ENCODE measurements around the gene CCDC83. TPM values are rescaled to one million over a fixed set of nuclear protein-coding genes. Genes with fewer than 3 reads are reported as not detected.

The CCDC83 gene
- polyA plus RNA-seq, 3 donors, result not detected

DNA sequence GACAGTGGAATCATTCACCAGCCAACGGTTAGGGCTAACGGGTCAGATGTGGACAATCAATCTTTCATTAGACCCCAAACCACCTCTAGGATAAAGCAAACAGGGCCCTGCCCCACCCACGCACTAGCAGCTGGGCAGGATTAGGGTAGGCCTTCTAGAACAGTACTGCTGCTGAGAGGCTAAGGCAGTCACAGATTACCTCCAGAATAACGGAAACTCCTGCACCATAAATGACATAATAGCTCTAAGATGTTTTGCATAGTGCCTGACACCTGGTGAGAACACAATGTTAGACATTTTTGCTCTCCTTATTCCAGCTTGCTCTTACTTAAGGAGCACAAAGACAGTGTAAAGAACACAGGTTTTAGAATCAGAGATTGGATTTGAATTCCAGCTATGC is 46.0 kb upstream of the CCDC83 start:
- Histone ChIP-seq H3K9ac (ENCODE audit: insufficient read depth, low read length, poor library complexity, severe bottlenecking) (no peak overlapping the region), H2AFZ (ENCODE audit: insufficient read depth, low read depth, low read length, poor library complexity, severe bottlenecking) (no peak overlapping the region), H3K4me3 (replicated peaks in 1 of 3; ENCODE audit: low read depth in 2 of 3, low read length in 3 of 3) (no peak overlapping the region), H3K9me3 (replicated peaks in 1 of 2; ENCODE audit: control insufficient read depth in 1 of 2, insufficient read depth in 1 of 2, low read length in 2 of 2) (no peaks in the 10 kb centered on the region), H3K4me1 (ENCODE audit: control insufficient read depth in 1 of 2, insufficient read depth in 2 of 2, low read length in 2 of 2) (peaks cover 14 to 16% of the 10 kb centered on the region in 2 donors), H3K4me2 (replicated peaks; ENCODE audit: extremely low read depth, low read length, poor library complexity, severe bottlenecking) (no peak overlapping the region), H3K79me2 (ENCODE audit: insufficient read depth, low read length) (no peaks in the 10 kb centered on the region), H3K27me3 (ENCODE audit: control insufficient read depth in 2 of 2, insufficient read depth in 2 of 2, low read length in 2 of 2) (peaks cover 5 to 27% of the 10 kb centered on the region in 2 donors), H3K36me3 (replicated peaks in 1 of 2; ENCODE audit: control insufficient read depth in 1 of 2, insufficient read depth in 2 of 2, low read length in 2 of 2) (no peaks in the 10 kb centered on the region), H3K27ac (ENCODE audit: low read depth in 1 of 2, low read length in 2 of 2) (no peak overlapping the region), H4K20me1 (ENCODE audit: insufficient read depth, low read length) (no peaks in the 10 kb centered on the region)
- H3K9me3 Mint-ChIP-seq, result peaks cover 0 to 6% (median 3%) of the 10 kb centered on the region in 7 donors
- no peak for TF ChIP-seq CTCF (IDR thresholded peaks at IDR 0.05)
- DNase-seq, result no peak
- H3K36me3 Mint-ChIP-seq, result no peaks in the 10 kb centered on the region
- H3K4me1 Mint-ChIP-seq, result peaks cover 18% of the 10 kb centered on the region
- intact Hi-C loops (cut with micrococcal nuclease), result no loop called here
- peaks cover 21 to 29% (median 28%) of the 10 kb centered on the region in 3 donors for H3K27me3 Mint-ChIP-seq (ENCODE audit: low read depth in 3 of 3)
- H3K27ac Mint-ChIP-seq, result no peak overlapping the region
- no peak overlapping the region for H3K4me3 Mint-ChIP-seq
- WGBS (ENCODE audit: insufficient coverage), result no CpG with 5 or more reads among the region's 4 CpGs

DNA sequence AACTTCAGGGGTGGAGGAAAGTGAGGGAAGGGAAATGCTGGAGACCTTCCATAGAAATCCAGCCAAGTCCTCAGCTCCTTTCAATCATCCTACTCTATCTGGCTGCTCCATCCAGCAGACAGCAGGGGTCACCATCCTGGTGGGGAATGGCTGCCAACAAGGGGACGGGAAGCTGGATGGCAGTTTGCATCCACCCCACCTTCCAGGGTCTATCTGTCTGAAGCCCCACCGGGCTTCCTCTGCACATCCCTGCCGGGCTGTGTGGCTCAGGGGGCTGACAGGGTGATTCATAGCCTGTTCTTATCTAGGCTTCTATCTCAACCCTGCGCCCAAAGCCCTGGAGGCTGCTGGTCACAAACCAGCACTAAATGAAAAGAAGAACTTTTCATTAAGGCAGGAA is 45.3 kb upstream of the CCDC83 start:
- DNase-seq, result no peak
- Histone ChIP-seq H3K4me3 (replicated peaks in 1 of 3; ENCODE audit: low read depth in 2 of 3, low read length in 3 of 3) (peak overlapping the region in 1 of 3 experiments; percentile 79), H3K4me2 (replicated peaks; ENCODE audit: extremely low read depth, low read length, poor library complexity, severe bottlenecking) (peak overlapping the region; percentile 84), H3K9ac (ENCODE audit: insufficient read depth, low read length, poor library complexity, severe bottlenecking) (no peak overlapping the region), H2AFZ (ENCODE audit: insufficient read depth, low read depth, low read length, poor library complexity, severe bottlenecking) (peak overlapping the region; percentile 86), H3K79me2 (ENCODE audit: insufficient read depth, low read length) (no peaks in the 10 kb centered on the region), H3K9me3 (replicated peaks in 1 of 2; ENCODE audit: control insufficient read depth in 1 of 2, insufficient read depth in 1 of 2, low read length in 2 of 2) (no peaks in the 10 kb centered on the region), H3K27me3 (ENCODE audit: control insufficient read depth in 2 of 2, insufficient read depth in 2 of 2, low read length in 2 of 2) (peaks cover 5 to 27% of the 10 kb centered on the region in 2 donors), H4K20me1 (ENCODE audit: insufficient read depth, low read length) (no peaks in the 10 kb centered on the region), H3K4me1 (ENCODE audit: control insufficient read depth in 1 of 2, insufficient read depth in 2 of 2, low read length in 2 of 2) (peaks cover 14 to 16% of the 10 kb centered on the region in 2 donors), H3K27ac (ENCODE audit: low read depth in 1 of 2, low read length in 2 of 2) (no peak overlapping the region), H3K36me3 (replicated peaks in 1 of 2; ENCODE audit: control insufficient read depth in 1 of 2, insufficient read depth in 2 of 2, low read length in 2 of 2) (no peaks in the 10 kb centered on the region)
- WGBS (ENCODE audit: insufficient coverage), result no CpG with 5 or more reads among the region's 4 CpGs
- Mint-ChIP-seq H3K27ac (peak overlapping the region in 1 of 7 donors; percentile 58), H3K9me3 (peaks cover 0 to 6% (median 3%) of the 10 kb centered on the region in 7 donors), H3K4me1 (peaks cover 18% of the 10 kb centered on the region), H3K27me3 (ENCODE audit: low read depth in 3 of 3) (peaks cover 21 to 29% (median 28%) of the 10 kb centered on the region in 3 donors), H3K36me3 (no peaks in the 10 kb centered on the region), H3K4me3 (peak overlapping the region; percentile 77 to 92)
- TF ChIP-seq CTCF (IDR thresholded peaks at IDR 0.05), result no peak
- intact Hi-C loops (cut with micrococcal nuclease), result no loop called here
